GM12865 (cell line): Measurements from ENCODE around the gene OR6P1.

Experiments
- DNase-seq: peaks from one replicate; pipeline ENCODE4 v3.0.0; 2010; ENCODE audit warnings: low read depth
- H3K4me3 ChIP-seq: 2 replicates; pipeline ENCODE4 v1.5.1; 2011; ENCODE audit warnings: mild to moderate bottlenecking, low read depth, low read length, control low read depth
- CTCF ChIP-seq: IDR thresholded peaks from 2 replicates; pipeline ENCODE4 v1.5.1; 2011; ENCODE audit warnings: low read length, control low read depth, low read depth, inconsistent platforms; ENCODE audit not compliant: insufficient read depth; ENCODE audit errors: missing control alignments

The OR6P1 gene

GRCh38 chr1:158583962-158584361, 13.6 kb upstream of the OR6P1 start:
- H3K4me3 ChIP-seq, result no peak overlapping the region
- no peak for TF ChIP-seq CTCF
- no peak for DNase-seq

- no peak for TF ChIP-seq CTCF
- H3K4me3 ChIP-seq, result no peak within 1 kb of the TSS
Observed at GRCh38 chr1:158579733-158580132, 9.4 kb upstream of the OR6P1 start, which contains the start of gene OR10X1. Gene OR10X1, minus strand, starts transcription at chr1:158579899. Its CDS starts 0 bp downstream, at chr1:158579899.

GRCh38 chr1:158577561-158577960, 7.2 kb upstream of the OR6P1 start:
- DNase-seq, result no peak
- H3K4me3 ChIP-seq, result no peak overlapping the region
- TF ChIP-seq CTCF, result no peak

More at GRCh38 chr1:158579733-158580132, 9.4 kb upstream of the OR6P1 start, which contains the start of gene OR10X1:
- no peak for DNase-seq

- DNase-seq, result no peak
- no peak overlapping the region for H3K4me3 ChIP-seq
- TF ChIP-seq CTCF, result no peak
Observed at GRCh38 chr1:158572226-158572625, 1.8 kb upstream of the OR6P1 start.

- no peak overlapping the region for H3K4me3 ChIP-seq
- TF ChIP-seq CTCF, result no peak
- DNase-seq, result no peak
Observed at GRCh38 chr1:158564608-158565007, 5.8 kb downstream of the OR6P1 start.

GRCh38 chr1:158563853-158564252, 6.5 kb downstream of the OR6P1 start:
- no peak for TF ChIP-seq CTCF
- DNase-seq, result no peak
- H3K4me3 ChIP-seq, result no peak overlapping the region

GRCh38 chr1:158559696-158560095, 10.7 kb downstream of the OR6P1 start:
- DNase-seq, result no peak
- no peak overlapping the region for H3K4me3 ChIP-seq
- TF ChIP-seq CTCF, result no peak
